Thymus (tissue), 11 donors: ENCODE results near the gene ITGA4. TPM values are rescaled to one million over a fixed set of nuclear protein-coding genes. Genes with fewer than 3 reads are reported as not detected.
"Not testable (repeated sequence)": the region's sequence is repeated elsewhere in the genome, so short reads cannot be mapped to it uniquely, and the experiment has no call there.

Source experiments
- DNase-seq, 9 donors: peaks; one replicate each; pipeline ENCODE4 v3.0.0-alpha.2; 2013; ENCODE audit warnings: low spot score in 9 of 9, low read depth in 6 of 9, missing footprints in 1 of 9
- H3K27ac ChIP-seq, 2 donors: one replicate each; pipeline ENCODE4 v1.5.1; 2013; ENCODE audit warnings: control low read depth in 1 of 2, low read depth in 1 of 2, low read length in 1 of 2, mild to moderate bottlenecking in 1 of 2, moderate library complexity in 1 of 2
- H3K27me3 ChIP-seq, 2 donors: one replicate each; pipeline ENCODE4 v1.5.1; 2013; ENCODE audit warnings: low read length in 1 of 2; ENCODE audit not compliant: control insufficient read depth in 2 of 2, insufficient read depth in 1 of 2
- H3K36me3 ChIP-seq, 2 donors: one replicate each; pipeline ENCODE4 v1.5.1; 2013; ENCODE audit warnings: low read length in 1 of 2, mild to moderate bottlenecking in 1 of 2, moderate library complexity in 1 of 2; ENCODE audit not compliant: control insufficient read depth in 2 of 2, insufficient read depth in 2 of 2
- H3K4me1 ChIP-seq, 2 donors: one replicate each; pipeline ENCODE4 v1.5.1; 2013; ENCODE audit warnings: low read length in 2 of 2; ENCODE audit not compliant: control insufficient read depth in 2 of 2, insufficient read depth in 2 of 2
- H3K4me3 ChIP-seq, 2 donors: one replicate each; pipeline ENCODE4 v1.5.1; 2013; ENCODE audit warnings: low read length in 2 of 2, control low read depth in 1 of 2, mild to moderate bottlenecking in 1 of 2
- H3K9me3 ChIP-seq, 2 donors: one replicate each; pipeline ENCODE4 v1.5.1; 2013; ENCODE audit warnings: low read length in 1 of 2, mild to moderate bottlenecking in 1 of 2; ENCODE audit not compliant: control insufficient read depth in 2 of 2, insufficient read depth in 1 of 2
- WGBS: extraction: QIAGEN DNeasy Blood & Tissue Kit; methylation state at CpG from one replicate; pipeline ENCODE4 v1.1.7; 2013; 5-methylcytosine and 5-hydroxymethylcytosine counted together
- polyA plus RNA-seq: library from polyadenylated mRNA; stranded (reverse); fragments of 200-250 nt; gene quantifications from one replicate; pipeline ENCODE4 v1.2.3, GENCODE V29; 2013
- total RNA-seq: library from RNA; stranded (reverse); fragments of 120-200 nt; gene quantifications from one replicate; pipeline ENCODE4 v1.2.4, GENCODE V29; 2013
- donor health status: healthy.

ITGA4 gene
- total and polyA plus RNA-seq, 2 donors, result 40.3 to 187 TPM

GRCh38 chr2:181449278-181449677, 7.9 kb upstream of the ITGA4 start:
- not testable (repeated sequence) for H3K27ac ChIP-seq, H3K9me3 ChIP-seq, H3K27me3 ChIP-seq, H3K4me3 ChIP-seq, DNase-seq, H3K36me3 ChIP-seq
- H3K4me1 ChIP-seq, result peaks cover 4 to 29% of the 10 kb centered on the region in 2 donors

- H3K4me3 ChIP-seq, result no peak overlapping the region
- DNase-seq, result peak in 1 of 9 donors; percentile 81
- H3K4me1 ChIP-seq, result peaks cover 11 to 34% of the 10 kb centered on the region in 2 donors
- 44% methylated on average over 6 of the region's 6 CpGs for WGBS
- H3K9me3 ChIP-seq, result no peaks in the 10 kb centered on the region
- no peaks in the 10 kb centered on the region for H3K36me3 ChIP-seq
- H3K27ac ChIP-seq, result peak overlapping the region; percentile 31 to 98
- H3K27me3 ChIP-seq, result no peaks in the 10 kb centered on the region
Measured at GRCh38 chr2:181454686-181455450, 2.3 kb upstream of the ITGA4 start.

- H3K27me3 ChIP-seq, result no peaks in the 10 kb centered on the region
- H3K9me3 ChIP-seq, result no peaks in the 10 kb centered on the region
- H3K36me3 ChIP-seq, result no peaks in the 10 kb centered on the region
- peak overlapping the region; percentile 97 to 98 for H3K27ac ChIP-seq
- DNase-seq, result peak in 8 of 9 donors; percentile 66 to 93 (median 80)
- peaks cover 15 to 37% of the 10 kb centered on the region in 2 donors for H3K4me1 ChIP-seq
- WGBS, result 1% methylated on average over 17 of the region's 17 CpGs
- peak overlapping the region; percentile 93 to 95 for H3K4me3 ChIP-seq
Measured at GRCh38 chr2:181456660-181457120, 496 bp upstream of the ITGA4 start.

- peaks cover 17 to 41% of the 10 kb centered on the region in 2 donors for H3K4me1 ChIP-seq
- under 1% methylated on average over 45 of the region's 45 CpGs for WGBS
- H3K36me3 ChIP-seq, result peaks cover 0 to 6% of the 10 kb centered on the region in 2 donors
- no peaks in the 10 kb centered on the region for H3K27me3 ChIP-seq
- H3K9me3 ChIP-seq, result no peaks in the 10 kb centered on the region
- H3K4me3 ChIP-seq, result peak overlapping the region; percentile 93 to 95
- DNase-seq, result peak in 5 of 9 donors; percentile 62 to 83 (median 72)
- H3K27ac ChIP-seq, result peak overlapping the region; percentile 97 to 98
Measured at GRCh38 chr2:181457741-181458425, 697 bp downstream of the ITGA4 start.

GRCh38 chr2:181458871-181459270, 1.7 kb downstream of the ITGA4 start:
- peaks cover 27 to 47% of the 10 kb centered on the region in 2 donors for H3K4me1 ChIP-seq
- peaks cover 0 to 16% of the 10 kb centered on the region in 2 donors for H3K36me3 ChIP-seq
- H3K9me3 ChIP-seq, result no peaks in the 10 kb centered on the region
- peak in 1 of 9 donors; percentile 73 for DNase-seq
- 2% methylated on average over 2 of the region's 2 CpGs for WGBS
- H3K27ac ChIP-seq, result peak overlapping the region; percentile 80 to 98
- H3K27me3 ChIP-seq, result no peaks in the 10 kb centered on the region
- H3K4me3 ChIP-seq, result peak overlapping the region; percentile 93 to 95

- no peaks in the 10 kb centered on the region for H3K27me3 ChIP-seq
- peaks cover 0 to 23% of the 10 kb centered on the region in 2 donors for H3K36me3 ChIP-seq
- DNase-seq, result peak in 1 of 9 donors; percentile 64
- peaks cover 28 to 45% of the 10 kb centered on the region in 2 donors for H3K4me1 ChIP-seq
- peak overlapping the region; percentile 81 to 98 for H3K27ac ChIP-seq
- H3K9me3 ChIP-seq, result no peaks in the 10 kb centered on the region
- WGBS, result 1% methylated on average over 1 of the region's 1 CpG
- H3K4me3 ChIP-seq, result peak overlapping the region; percentile 93 to 95
Measured at GRCh38 chr2:181459621-181460021, 2.4 kb downstream of the ITGA4 start.

- H3K4me3 ChIP-seq, result peak overlapping the region; percentile 93 to 95
- WGBS, result 13% methylated on average over 7 of the region's 7 CpGs
Measured at GRCh38 chr2:181461056-181461997, 4.1 kb downstream of the ITGA4 start.

GRCh38 chr2:181462033-181462432, 4.8 kb downstream of the ITGA4 start:
- 2% methylated on average over 1 of the region's 1 CpG for WGBS
- Histone ChIP-seq H3K27me3 (no peaks in the 10 kb centered on the region), H3K9me3 (no peaks in the 10 kb centered on the region), H3K4me1 (peaks cover 24 to 27% of the 10 kb centered on the region in 2 donors), H3K36me3 (peaks cover 0 to 37% of the 10 kb centered on the region in 2 donors), H3K4me3 (peak overlapping the region; percentile 25 to 95), H3K27ac (peak overlapping the region in 1 of 2 donors; percentile 98)
- peak in 1 of 9 donors; percentile 43 for DNase-seq

More at GRCh38 chr2:181461056-181461997, 4.1 kb downstream of the ITGA4 start:
- Histone ChIP-seq H3K4me1 (peaks cover 25 to 33% of the 10 kb centered on the region in 2 donors), H3K27ac (peak overlapping the region; percentile 48 to 98), H3K27me3 (no peaks in the 10 kb centered on the region), H3K9me3 (no peaks in the 10 kb centered on the region), H3K36me3 (peaks cover 0 to 35% of the 10 kb centered on the region in 2 donors)
- peak in 3 of 9 donors; percentile 51 to 86 (median 70) for DNase-seq
